K562 (cell line): ENCODE data around the gene SYNGR1. TPM values are rescaled to one million over a fixed set of nuclear protein-coding genes. Genes with fewer than 3 reads are reported as not detected.
"Not testable (repeated sequence)": the region's sequence is repeated elsewhere in the genome, so short reads cannot be mapped to it uniquely, and the experiment has no call there.

ENCODE experiments used
- ATAC-seq: fragments of 200-7000 bp; cut with Tn5 transposase; 3 replicates; pipeline ENCODE4 v1.9.1; 2020; ENCODE audit warnings: moderate library complexity
- BruUV-seq: library from RNA; stranded (reverse); fragments of 400-500 nt; replicated peaks from 2 replicates; lab custom pipeline; 2021; lab: Mats Ljungman, UMichigan
- CTCF ChIA-PET: fragments of 300-600 bp; formaldehyde crosslinking; extraction: SDS; loops from one replicate; lab custom pipeline; 2021; ENCODE audit warnings: low intra/inter-chr PET ratio; lab: Yijun Ruan, JAX
- POLR2A ChIA-PET: fragments of 300-600, 350-650 bp; sonication (Branson Sonifier 250); formaldehyde crosslinking; extraction: SDS; loops from one replicate; lab custom pipeline; 2021; ENCODE audit warnings: antibody characterized with exemption, inconsistent platforms; lab: Yijun Ruan, JAX
- DNase-seq, 4 experiments: peaks; one replicate each; pipeline versions ENCODE4 v3.0.0 to v3.0.0-alpha.2; 2011 to 2018; ENCODE audit warnings: low spot score in 3 of 4, mixed read lengths in 3 of 4; ENCODE audit errors: extremely low read depth in 1 of 4
- FAIRE-seq: peaks from 2 replicates; lab custom pipeline; 2011; peaks lifted over from hg19 to GRCh38; lab: Jason Lieb, UNC
- H2AFZ ChIP-seq: 2 replicates; pipeline ENCODE4 v1.6.0; 2011; ENCODE audit warnings: low read depth, low read length, control low read depth, inconsistent platforms
- H3K27ac ChIP-seq: fragments of 200-600 bp; 3 replicates; pipeline ENCODE4 v1.8.0; 2011; ENCODE audit warnings: low read depth, mild to moderate bottlenecking, control low read depth, inconsistent platforms, low read length, moderate library complexity, mixed read lengths; ENCODE audit errors: extremely low read depth
- H3K27me3 ChIP-seq, 2 experiments: fragments of 300-600 bp in 1 of 2; 2 replicates in 1 of 2; 3 replicates in 1 of 2; pipeline versions ENCODE4 v1.6.0 to v1.8.0; 2011; ENCODE audit warnings: inconsistent platforms in 2 of 2, low read length in 2 of 2, mild to moderate bottlenecking in 1 of 2, mixed read lengths in 1 of 2, moderate library complexity in 1 of 2; ENCODE audit not compliant: control insufficient read depth in 2 of 2, insufficient read depth in 2 of 2
- H3K36me3 ChIP-seq: fragments of 300-600 bp; 3 replicates; pipeline ENCODE4 v1.8.0; 2011; ENCODE audit warnings: mild to moderate bottlenecking, low read length, inconsistent platforms; ENCODE audit not compliant: control insufficient read depth, insufficient read depth
- H3K4me1 ChIP-seq, 2 experiments: fragments of 200-600 bp in 1 of 2; replicated peaks in 1 of 2; 2 replicates in 1 of 2; 3 replicates in 1 of 2; pipeline versions ENCODE4 v1.5.1 to v1.8.0; 2011; ENCODE audit warnings: inconsistent platforms in 2 of 2, low read length in 2 of 2, mild to moderate bottlenecking in 1 of 2, mixed read lengths in 1 of 2, moderate library complexity in 1 of 2; ENCODE audit not compliant: control insufficient read depth in 2 of 2, insufficient read depth in 2 of 2
- H3K4me2 ChIP-seq: 2 replicates; pipeline ENCODE4 v1.6.1; 2011; ENCODE audit warnings: low read length, control low read depth, inconsistent platforms, mixed read lengths; ENCODE audit not compliant: insufficient read depth
- H3K4me3 ChIP-seq: fragments of 200-600 bp; sonication (generic), shearing (Covaris generic); 2 replicates; pipeline ENCODE4 v1.5.1; 2016; ENCODE audit warnings: control low read depth, inconsistent platforms
- H3K79me2 ChIP-seq: fragments of 200-600 bp; 3 replicates; pipeline ENCODE4 v1.8.0; 2011; ENCODE audit warnings: low read length, inconsistent platforms; ENCODE audit not compliant: control insufficient read depth, insufficient read depth
- H3K9ac ChIP-seq, 2 experiments: 2 replicates each; pipeline versions ENCODE4 v1.6.0 to v1.6.1; 2011; ENCODE audit warnings: low read depth in 2 of 2, low read length in 2 of 2, control low read depth in 1 of 2, inconsistent platforms in 1 of 2, mild to moderate bottlenecking in 1 of 2, mixed read lengths in 1 of 2; ENCODE audit not compliant: insufficient read depth in 1 of 2
- H3K9me1 ChIP-seq: one replicate; pipeline ENCODE4 v1.6.0; 2011; ENCODE audit warnings: inconsistent platforms, mild to moderate bottlenecking, low read length, moderate library complexity; ENCODE audit not compliant: control insufficient read depth, insufficient read depth
- H3K9me3 ChIP-seq: replicated peaks from 2 replicates; pipeline ENCODE4 v1.5.1; 2011; ENCODE audit warnings: low read depth, low read length, inconsistent platforms; ENCODE audit not compliant: control insufficient read depth, insufficient read depth
- H4K20me1 ChIP-seq: replicated peaks from 2 replicates; pipeline ENCODE4 v1.6.1; 2011; ENCODE audit warnings: low read length, inconsistent platforms, mixed read lengths; ENCODE audit not compliant: control insufficient read depth, insufficient read depth
- CBX2 ChIP-seq: fragments of 200-600 bp; sonication (generic); IDR thresholded peaks from one replicate; pipeline ENCODE4 v1.6.1; 2012; ENCODE audit warnings: mild to moderate bottlenecking, low read length, inconsistent platforms; ENCODE audit not compliant: insufficient read depth, poor library complexity, severe bottlenecking
- CC2D1A ChIP-seq: fragments of 450-650 bp; IDR thresholded peaks from 2 replicates; pipeline ENCODE4 v1.6.1; 2017; ENCODE audit warnings: mild to moderate bottlenecking
- CEBPB ChIP-seq: fragments of 450-650 bp; IDR thresholded peaks from 2 replicates; pipeline ENCODE4 v1.6.1; 2016; ENCODE audit warnings: missing genetic modification characterization, missing compliant biosample characterization
- ILF3 ChIP-seq: fragments of 450-650 bp; IDR thresholded peaks from 2 replicates; pipeline ENCODE4 v1.6.1; 2018; ENCODE audit warnings: antibody characterized with exemption, mild to moderate bottlenecking, moderate library complexity, borderline replicate concordance
- KLF1 ChIP-seq: fragments of 450-650 bp; IDR thresholded peaks from 2 replicates; pipeline ENCODE4 v1.6.1; 2016; ENCODE audit warnings: missing genetic modification characterization, missing compliant biosample characterization
- NFRKB ChIP-seq: fragments of 450-650 bp; IDR thresholded peaks from 2 replicates; pipeline ENCODE4 v1.6.1; 2016; ENCODE audit warnings: low read depth
- NR4A1 ChIP-seq, 2 experiments: fragments of 250-450 bp in 1 of 2; fragments of 450-650 bp in 1 of 2; sonication (Bioruptor Pico) in 1 of 2; IDR thresholded peaks; 2 replicates each; pipeline versions ENCODE4 v1.4.0 to v1.6.1; 2016 to 2020; ENCODE audit warnings: mild to moderate bottlenecking in 2 of 2, missing compliant biosample characterization in 1 of 2, missing genetic modification characterization in 1 of 2, moderate library complexity in 1 of 2
- RBM34 ChIP-seq: fragments of 200-400 bp; formaldehyde crosslinking; IDR thresholded peaks from 2 replicates; pipeline ENCODE4 v1.6.1; 2018; ENCODE audit warnings: low read length, borderline replicate concordance; ENCODE audit not compliant: insufficient read depth
- SIRT6 ChIP-seq: IDR thresholded peaks from one replicate; pipeline ENCODE4 v1.6.1; 2012; ENCODE audit warnings: low read depth, mild to moderate bottlenecking, control low read depth, inconsistent platforms, low read length, moderate library complexity
- SRSF9 ChIP-seq: fragments of 200-400 bp; formaldehyde crosslinking; IDR thresholded peaks from 2 replicates; pipeline ENCODE4 v1.6.1; 2017; ENCODE audit warnings: low read depth, low read length, borderline replicate concordance
- TARDBP ChIP-seq: fragments of 450-650 bp; IDR thresholded peaks from 2 replicates; pipeline ENCODE4 v1.6.1; 2016
- ZNF274 ChIP-seq: IDR thresholded peaks from 2 replicates; pipeline ENCODE4 v1.6.1; 2011; ENCODE audit warnings: low read depth, mild to moderate bottlenecking, low read length, moderate library complexity, borderline replicate concordance
- ZNF431 ChIP-seq: sonication (generic); formaldehyde crosslinking; IDR thresholded peaks from 2 replicates; pipeline ENCODE4 v1.8.0; 2022; ENCODE audit warnings: mild to moderate bottlenecking, missing genetic modification reagents
- WGBS: fragments of 100-300 bp; shearing (Covaris generic); methylation state at CpG from one replicate; pipeline ENCODE4 v1.1.6; 2016; ENCODE audit warnings: low coverage, mixed read lengths; ENCODE audit not compliant: insufficient coverage; ENCODE audit errors: missing lambda C conversion rate; 5-methylcytosine and 5-hydroxymethylcytosine counted together
- in situ Hi-C: fragments of 300-500 bp; cut with MboI; formaldehyde crosslinking; loops from 4 replicates; pipeline ENCODE4 v1.15.0; 2018; ENCODE audit warnings: inconsistent platforms, mixed read lengths
- intact Hi-C: fragments of 100-400 bp; cut with micrococcal nuclease; formaldehyde crosslinking; loops from 2 replicates; pipeline ENCODE4 v1.14.2; 2022
- polyA plus RNA-seq, 8 experiments: library from polyadenylated mRNA; depleted of rRNA in 4 of 8; stranded (reverse) in 5 of 8; unstranded in 3 of 8; fragments of >200 nt; fragmentation: Nextera tagmentation in 2 of 8; fragmentation: Illumina TruSeq in 1 of 8; extraction: Ambion mirVana in 2 of 8; extraction: Trizol in 1 of 8; gene quantifications; 2 replicates each; pipeline versions ENCODE4 v1.2.1 to v1.2.3, GENCODE V29; 2011 to 2014; ENCODE audit warnings: inconsistent platforms in 1 of 8, missing spikeins in 1 of 8
- total RNA-seq, 7 experiments: library from RNA; depleted of rRNA in 6 of 7; stranded (reverse); fragments of >200 nt in 6 of 7; fragmentation: Illumina TruSeq in 2 of 7; extraction: Trizol in 2 of 7; gene quantifications; 2 replicates each; pipeline versions ENCODE4 v1.2.1 to v1.2.3, GENCODE V29; 2011 to 2021; ENCODE audit warnings: low replicate concordance in 1 of 7
- TF ChIP-seq, protein P1 (sequence below): fragments of 450-650 bp; formaldehyde crosslinking; conservative IDR thresholded peaks from 2 replicates; pipeline ENCODE4 v1.4.0; 2022; ENCODE audit warnings: mild to moderate bottlenecking, missing genetic modification characterization
- TF ChIP-seq, protein P2 (sequence below): sonication (generic); formaldehyde crosslinking; IDR thresholded peaks from 2 replicates; pipeline ENCODE4 v1.8.0; 2022; ENCODE audit warnings: missing genetic modification reagents, mild to moderate bottlenecking, borderline replicate concordance

The SYNGR1 gene
- total and polyA plus RNA-seq, 9 of the 15 experiments (the other 6 are each of a cell fraction or from before 2014, with no cell fraction given) = 1.8 to 15.9 (median 5.5) TPM

DNA sequence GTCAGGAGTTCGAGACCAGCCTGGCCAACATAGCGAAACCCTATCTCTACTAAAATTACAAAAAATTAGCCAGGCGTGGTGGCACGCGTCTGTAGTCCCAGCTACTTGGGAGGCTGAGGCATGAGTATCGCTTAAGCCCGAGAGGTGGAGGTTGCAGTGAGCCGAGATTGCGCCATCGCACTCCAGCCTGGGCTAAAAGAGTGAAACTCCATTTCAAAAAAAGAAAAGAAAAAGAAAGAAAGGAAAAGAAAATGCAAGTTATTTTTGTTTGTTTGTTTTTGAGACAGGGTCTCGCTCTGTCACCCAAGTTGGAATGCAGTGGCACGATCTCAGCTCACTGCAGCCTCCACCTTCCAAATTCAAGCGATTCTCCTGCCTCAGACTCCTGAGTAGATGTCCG, 6.0 kb downstream of the SYNGR1 start:
- BruUV-seq, in situ Hi-C loops, FAIRE-seq, intact Hi-C loops, DNase-seq, H3K9ac ChIP-seq, H3K9me1 ChIP-seq, H3K4me3 ChIP-seq, H2AFZ ChIP-seq, ATAC-seq, H3K27me3 ChIP-seq, H3K36me3 ChIP-seq, CTCF ChIA-PET, H4K20me1 ChIP-seq, H3K4me2 ChIP-seq, H3K79me2 ChIP-seq, H3K27ac ChIP-seq, H3K9me3 ChIP-seq: not testable (repeated sequence)
- TF ChIP-seq CEBPB (tag) = peak; percentile 21; the same call in 1 of the 2 replicates
- H3K4me1 ChIP-seq = peaks cover 3 to 26% of the 10 kb centered on the region in 2 experiments; a peak in 2 of 5 replicates
- POLR2A ChIA-PET = interaction anchor here (2.9 kb wide), 1 partner anchor 39 kb away, joined by 10 read pairs; no protein-coding TSS in a partner anchor
- 83% methylated on average over 8 of the region's 14 CpGs for WGBS

DNA sequence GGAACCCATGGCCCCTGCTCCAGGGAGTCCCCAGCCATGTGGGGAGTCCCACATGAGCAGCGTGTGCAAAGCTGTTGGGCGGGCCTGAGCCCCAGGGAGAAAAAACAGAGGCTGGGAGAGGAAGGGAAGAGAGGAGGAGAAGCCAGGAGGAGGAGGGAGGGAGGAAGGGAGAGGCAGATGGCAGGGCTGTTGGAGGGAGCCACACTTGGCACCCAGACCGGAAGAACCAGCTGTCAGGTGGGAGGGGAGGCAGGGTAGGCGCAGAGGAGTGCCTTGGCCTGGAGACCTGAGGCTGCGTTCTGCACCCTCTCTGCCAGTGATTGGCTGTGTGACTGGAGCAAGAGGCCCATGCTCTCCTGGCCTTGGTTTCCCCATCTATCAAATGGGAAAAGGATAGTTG, 6.7 kb downstream of the SYNGR1 start:
- ATAC-seq = no peak
- H3K27me3 ChIP-seq = no peaks in the 10 kb centered on the region
- no peaks in the 10 kb centered on the region for H3K9me3 ChIP-seq
- WGBS = no CpG with 5 or more reads among the region's 5 CpGs
- ChIA-PET CTCF (no interaction called here), POLR2A (no interaction called here)
- H3K4me3 ChIP-seq = no peak overlapping the region
- in situ Hi-C loops (no loop called here), intact Hi-C loops (no loop called here)
- no peaks in the 10 kb centered on the region for H3K79me2 ChIP-seq
- BruUV-seq = no TSS peak
- H3K4me2 ChIP-seq = no peak overlapping the region
- no peaks in the 10 kb centered on the region for H4K20me1 ChIP-seq
- DNase-seq = no peak
- H3K36me3 ChIP-seq = no peaks in the 10 kb centered on the region
- no peak overlapping the region; a peak in 1 of 4 replicates for H3K9ac ChIP-seq
- H2AFZ ChIP-seq = no peak overlapping the region
- H3K4me1 ChIP-seq = peaks cover 0 to 20% of the 10 kb centered on the region in 2 experiments; a peak in 2 of 5 replicates
- no peaks in the 10 kb centered on the region for H3K9me1 ChIP-seq
- no peak for FAIRE-seq
- no peak overlapping the region for H3K27ac ChIP-seq
- TF ChIP-seq CBX2 = no peak
- no peak for TF ChIP-seq RBM34
- TF ChIP-seq, protein P1, sequence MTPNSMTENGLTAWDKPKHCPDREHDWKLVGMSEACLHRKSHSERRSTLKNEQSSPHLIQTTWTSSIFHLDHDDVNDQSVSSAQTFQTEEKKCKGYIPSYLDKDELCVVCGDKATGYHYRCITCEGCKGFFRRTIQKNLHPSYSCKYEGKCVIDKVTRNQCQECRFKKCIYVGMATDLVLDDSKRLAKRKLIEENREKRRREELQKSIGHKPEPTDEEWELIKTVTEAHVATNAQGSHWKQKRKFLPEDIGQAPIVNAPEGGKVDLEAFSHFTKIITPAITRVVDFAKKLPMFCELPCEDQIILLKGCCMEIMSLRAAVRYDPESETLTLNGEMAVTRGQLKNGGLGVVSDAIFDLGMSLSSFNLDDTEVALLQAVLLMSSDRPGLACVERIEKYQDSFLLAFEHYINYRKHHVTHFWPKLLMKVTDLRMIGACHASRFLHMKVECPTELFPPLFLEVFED (CRISPR knock-in tag) = no peak
- no peak for TF ChIP-seq SRSF9
- no peak for TF ChIP-seq ZNF431 (CRISPR knock-in tag)
- no peak for TF ChIP-seq SIRT6
- TF ChIP-seq NFRKB = no peak
- TF ChIP-seq ILF3 = no peak
- TF ChIP-seq ZNF274 = no peak
- TF ChIP-seq CC2D1A = no peak
- TF ChIP-seq, protein P2, sequence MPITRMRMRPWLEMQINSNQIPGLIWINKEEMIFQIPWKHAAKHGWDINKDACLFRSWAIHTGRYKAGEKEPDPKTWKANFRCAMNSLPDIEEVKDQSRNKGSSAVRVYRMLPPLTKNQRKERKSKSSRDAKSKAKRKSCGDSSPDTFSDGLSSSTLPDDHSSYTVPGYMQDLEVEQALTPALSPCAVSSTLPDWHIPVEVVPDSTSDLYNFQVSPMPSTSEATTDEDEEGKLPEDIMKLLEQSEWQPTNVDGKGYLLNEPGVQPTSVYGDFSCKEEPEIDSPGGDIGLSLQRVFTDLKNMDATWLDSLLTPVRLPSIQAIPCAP (CRISPR knock-in tag) = no peak
- TF ChIP-seq TARDBP = no peak
- TF ChIP-seq KLF1 (tag) = no peak
- TF ChIP-seq NR4A1 (CRISPR knock-in tag; IDR thresholded peaks at IDR 0.05) = no peak
- TF ChIP-seq NR4A1 (tag; IDR thresholded peaks at IDR 0.05) = no peak
